SK-N-SH treated with all-trans-retinoic acid at 6 μM for 48 hours (cell line): ENCODE data around the gene PRCP.

ENCODE experiments used
- ATAC-seq: fragments of 200-7000 bp; cut with Tn5 transposase; 3 replicates; pipeline ENCODE4 v1.9.1; 2020; ENCODE audit warnings: mild to moderate bottlenecking, moderate library complexity
- ARNTL ChIP-seq: fragments of 450-650 bp; formaldehyde crosslinking; IDR thresholded peaks from 2 replicates; pipeline ENCODE4 v1.5.0; 2020; ENCODE audit warnings: low read depth, mild to moderate bottlenecking, moderate library complexity, borderline replicate concordance
- BACH2 ChIP-seq: fragments of 250-450 bp; sonication (Bioruptor Pico); IDR thresholded peaks from 2 replicates; pipeline ENCODE4 v1.9.0; 2021; ENCODE audit warnings: mild to moderate bottlenecking, borderline replicate concordance
- CREB5 ChIP-seq: fragments of 250-450 bp; sonication (Bioruptor Pico); IDR thresholded peaks from 2 replicates; pipeline ENCODE4 v1.5.1; 2020; ENCODE audit warnings: low read depth, mild to moderate bottlenecking, moderate library complexity
- CSDC2 ChIP-seq: fragments of 250-450 bp; sonication (Bioruptor Pico); IDR thresholded peaks from 2 replicates; pipeline ENCODE4 v1.5.0; 2020; ENCODE audit warnings: mild to moderate bottlenecking, moderate library complexity
- CSRNP3 ChIP-seq: fragments of 250-450 bp; sonication (Bioruptor Pico); IDR thresholded peaks from 2 replicates; pipeline ENCODE4 v1.5.1; 2021; ENCODE audit warnings: mild to moderate bottlenecking, moderate library complexity
- ESRRG ChIP-seq: fragments of 250-450 bp; sonication (Bioruptor Pico); IDR thresholded peaks from 2 replicates; pipeline ENCODE4 v1.6.1; 2021; ENCODE audit warnings: mild to moderate bottlenecking
- GLIS3 ChIP-seq: fragments of 250-450 bp; sonication (Bioruptor Pico); IDR thresholded peaks from 2 replicates; pipeline ENCODE4 v1.5.0; 2020; ENCODE audit warnings: mild to moderate bottlenecking, moderate library complexity
- ISL1 ChIP-seq: fragments of 250-450 bp; sonication (Bioruptor Pico); IDR thresholded peaks from 2 replicates; pipeline ENCODE4 v2.1.2; 2022; ENCODE audit warnings: mild to moderate bottlenecking, moderate library complexity
- OSR1 ChIP-seq: fragments of 250-450 bp; sonication (Bioruptor Pico); IDR thresholded peaks from 2 replicates; pipeline ENCODE4 v1.8.0; 2022; ENCODE audit warnings: moderate library complexity, mild to moderate bottlenecking, inconsistent platforms
- RARB ChIP-seq: fragments of 250-450 bp; sonication (Bioruptor Pico); IDR thresholded peaks from 2 replicates; pipeline ENCODE4 v1.8.0; 2021; ENCODE audit warnings: mild to moderate bottlenecking, moderate library complexity
- SNAI2 ChIP-seq: fragments of 250-450 bp; sonication (Bioruptor Pico); IDR thresholded peaks from 2 replicates; pipeline ENCODE4 v1.5.0; 2020; ENCODE audit warnings: mild to moderate bottlenecking, moderate library complexity
- TCF4 ChIP-seq: fragments of 250-450 bp; sonication (Bioruptor Pico); IDR thresholded peaks from 2 replicates; pipeline ENCODE4 v1.8.0; 2021; ENCODE audit warnings: mild to moderate bottlenecking, moderate library complexity, borderline replicate concordance
- TOX ChIP-seq: fragments of 250-450 bp; sonication (Bioruptor Pico); IDR thresholded peaks from 2 replicates; pipeline ENCODE4 v1.8.0; 2021; ENCODE audit warnings: mild to moderate bottlenecking, moderate library complexity, borderline replicate concordance
- ZC3H10 ChIP-seq: fragments of 250-450 bp; sonication (Bioruptor Pico); IDR thresholded peaks from 2 replicates; pipeline ENCODE4 v1.5.1; 2021; ENCODE audit warnings: mild to moderate bottlenecking, moderate library complexity
- ZFP3 ChIP-seq: fragments of 250-450 bp; sonication (Bioruptor Pico); IDR thresholded peaks from 2 replicates; pipeline ENCODE4 v1.5.0; 2020; ENCODE audit warnings: mild to moderate bottlenecking, moderate library complexity
- ZNF565 ChIP-seq: fragments of 450-650 bp; formaldehyde crosslinking; conservative IDR thresholded peaks from 2 replicates; pipeline ENCODE4 v1.5.0; 2020; ENCODE audit warnings: low read depth, mild to moderate bottlenecking, moderate library complexity
- ZNF70 ChIP-seq: fragments of 450-650 bp; formaldehyde crosslinking; IDR thresholded peaks from 2 replicates; pipeline ENCODE4 v1.5.0; 2020; ENCODE audit warnings: mild to moderate bottlenecking, moderate library complexity
- ZNF8 ChIP-seq: fragments of 450-650 bp; formaldehyde crosslinking; IDR thresholded peaks from 2 replicates; pipeline ENCODE4 v1.5.0; 2020; ENCODE audit warnings: mild to moderate bottlenecking, moderate library complexity
- TF ChIP-seq, protein P1 (sequence below): fragments of 250-450 bp; sonication (Bioruptor Pico); IDR thresholded peaks from 2 replicates; pipeline ENCODE4 v1.8.0; 2021; ENCODE audit warnings: low read depth, mild to moderate bottlenecking, moderate library complexity, borderline replicate concordance
- TF ChIP-seq, protein P2 (sequence below): fragments of 250-450 bp; sonication (Bioruptor Pico); IDR thresholded peaks from 2 replicates; pipeline ENCODE4 v1.5.0; 2020; ENCODE audit warnings: mild to moderate bottlenecking, moderate library complexity

Gene PRCP

GRCh38 chr11:82796998-82797961 lies 103.0 kb downstream of the PRCP start:
- no peak for ATAC-seq
- TF ChIP-seq RARB (CRISPR knock-in tag) (no peak), ESRRG (CRISPR knock-in tag) (no peak), SNAI2 (CRISPR knock-in tag) (no peak), CSRNP3 (CRISPR knock-in tag) (no peak), CREB5 (CRISPR knock-in tag) (no peak), ZNF565 (no peak), ZFP3 (no peak), ZC3H10 (no peak), CSDC2 (CRISPR knock-in tag) (no peak), TOX (no peak), OSR1 (CRISPR knock-in tag) (no peak), GLIS3 (CRISPR knock-in tag) (no peak), ZNF8 (CRISPR knock-in tag) (no peak), ISL1 (CRISPR knock-in tag) (no peak), ZNF70 (CRISPR knock-in tag) (no peak), TCF4 (no peak)
- TF ChIP-seq, protein P1, sequence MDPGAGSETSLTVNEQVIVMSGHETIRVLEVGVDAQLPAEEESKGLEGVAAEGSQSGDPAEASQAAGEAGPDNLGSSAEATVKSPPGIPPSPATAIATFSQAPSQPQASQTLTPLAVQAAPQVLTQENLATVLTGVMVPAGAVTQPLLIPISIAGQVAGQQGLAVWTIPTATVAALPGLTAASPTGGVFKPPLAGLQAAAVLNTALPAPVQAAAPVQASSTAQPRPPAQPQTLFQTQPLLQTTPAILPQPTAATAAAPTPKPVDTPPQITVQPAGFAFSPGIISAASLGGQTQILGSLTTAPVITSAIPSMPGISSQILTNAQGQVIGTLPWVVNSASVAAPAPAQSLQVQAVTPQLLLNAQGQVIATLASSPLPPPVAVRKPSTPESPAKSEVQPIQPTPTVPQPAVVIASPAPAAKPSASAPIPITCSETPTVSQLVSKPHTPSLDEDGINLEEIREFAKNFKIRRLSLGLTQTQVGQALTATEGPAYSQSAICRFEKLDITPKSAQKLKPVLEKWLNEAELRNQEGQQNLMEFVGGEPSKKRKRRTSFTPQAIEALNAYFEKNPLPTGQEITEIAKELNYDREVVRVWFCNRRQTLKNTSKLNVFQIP (CRISPR knock-in tag): no peak

DNA sequence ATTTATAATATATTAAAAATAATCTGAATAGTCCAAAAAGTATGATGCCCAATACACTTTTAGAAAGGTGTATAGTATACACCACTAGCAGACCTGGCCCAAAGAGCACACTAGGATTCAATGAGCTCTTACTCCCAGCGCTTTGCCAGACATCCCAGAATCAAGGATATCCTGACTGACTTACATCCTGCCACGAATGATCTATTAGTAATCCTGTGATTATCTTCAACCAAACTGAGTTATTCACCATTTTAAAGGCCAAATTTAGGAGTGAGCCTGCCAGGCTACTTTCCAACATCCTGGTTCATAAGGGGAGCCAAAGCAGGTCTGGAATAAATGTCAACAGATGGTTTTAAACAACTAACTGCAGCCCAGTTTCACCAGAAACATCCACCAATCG lies 105.7 kb downstream of the PRCP start:
- no peak for ATAC-seq
- TF ChIP-seq, protein P1 (CRISPR knock-in tag): no peak
- TF ChIP-seq ISL1 (CRISPR knock-in tag): no peak
- TF ChIP-seq, protein P2, sequence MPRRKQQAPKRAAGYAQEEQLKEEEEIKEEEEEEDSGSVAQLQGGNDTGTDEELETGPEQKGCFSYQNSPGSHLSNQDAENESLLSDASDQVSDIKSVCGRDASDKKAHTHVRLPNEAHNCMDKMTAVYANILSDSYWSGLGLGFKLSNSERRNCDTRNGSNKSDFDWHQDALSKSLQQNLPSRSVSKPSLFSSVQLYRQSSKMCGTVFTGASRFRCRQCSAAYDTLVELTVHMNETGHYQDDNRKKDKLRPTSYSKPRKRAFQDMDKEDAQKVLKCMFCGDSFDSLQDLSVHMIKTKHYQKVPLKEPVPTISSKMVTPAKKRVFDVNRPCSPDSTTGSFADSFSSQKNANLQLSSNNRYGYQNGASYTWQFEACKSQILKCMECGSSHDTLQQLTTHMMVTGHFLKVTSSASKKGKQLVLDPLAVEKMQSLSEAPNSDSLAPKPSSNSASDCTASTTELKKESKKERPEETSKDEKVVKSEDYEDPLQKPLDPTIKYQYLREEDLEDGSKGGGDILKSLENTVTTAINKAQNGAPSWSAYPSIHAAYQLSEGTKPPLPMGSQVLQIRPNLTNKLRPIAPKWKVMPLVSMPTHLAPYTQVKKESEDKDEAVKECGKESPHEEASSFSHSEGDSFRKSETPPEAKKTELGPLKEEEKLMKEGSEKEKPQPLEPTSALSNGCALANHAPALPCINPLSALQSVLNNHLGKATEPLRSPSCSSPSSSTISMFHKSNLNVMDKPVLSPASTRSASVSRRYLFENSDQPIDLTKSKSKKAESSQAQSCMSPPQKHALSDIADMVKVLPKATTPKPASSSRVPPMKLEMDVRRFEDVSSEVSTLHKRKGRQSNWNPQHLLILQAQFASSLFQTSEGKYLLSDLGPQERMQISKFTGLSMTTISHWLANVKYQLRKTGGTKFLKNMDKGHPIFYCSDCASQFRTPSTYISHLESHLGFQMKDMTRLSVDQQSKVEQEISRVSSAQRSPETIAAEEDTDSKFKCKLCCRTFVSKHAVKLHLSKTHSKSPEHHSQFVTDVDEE: no peak
- TF ChIP-seq ESRRG (CRISPR knock-in tag): no peak
- TF ChIP-seq TCF4: no peak
- TF ChIP-seq, all 23 proteins: peak for 0

DNA sequence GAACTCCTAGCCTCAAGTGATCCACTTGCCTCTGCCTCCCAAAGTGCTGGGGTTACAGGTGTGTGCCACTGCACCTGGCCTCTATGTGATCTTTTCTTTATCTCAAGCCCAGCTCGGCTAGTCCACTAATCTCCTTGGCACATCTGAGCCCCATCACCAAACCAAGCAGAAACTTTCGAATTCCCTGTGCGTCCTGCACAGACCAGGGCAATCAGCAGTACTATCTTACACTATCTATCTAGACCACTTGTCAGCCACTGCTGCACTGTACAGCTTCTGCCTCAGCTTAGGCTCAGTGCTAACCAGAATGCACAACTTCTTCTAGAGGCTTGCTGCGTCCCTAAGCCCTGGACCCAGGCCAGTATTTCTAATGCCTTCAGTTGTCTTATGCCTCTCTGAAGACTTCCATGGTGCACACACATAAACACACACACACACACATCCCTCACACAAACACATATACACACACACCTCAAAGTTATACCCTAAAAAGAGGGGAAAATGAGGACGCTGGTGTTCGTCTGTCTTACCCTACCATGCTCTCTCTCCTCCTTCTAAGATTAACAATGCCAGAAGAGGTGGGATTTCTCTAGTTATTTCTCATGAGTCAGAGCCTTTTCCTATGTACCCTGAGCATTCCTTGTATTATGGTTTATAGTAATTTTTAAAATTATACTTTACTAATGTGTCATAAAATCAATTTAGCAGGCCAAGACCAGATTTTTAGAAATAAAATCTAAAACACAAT lies 107.2 kb downstream of the PRCP start:
- no peak for ATAC-seq
- TF ChIP-seq ISL1 (CRISPR knock-in tag) (no peak), TCF4 (no peak), CSDC2 (CRISPR knock-in tag) (no peak), ZNF565 (no peak), RARB (CRISPR knock-in tag) (no peak), ESRRG (CRISPR knock-in tag) (no peak), ZNF70 (CRISPR knock-in tag) (no peak), ARNTL (CRISPR knock-in tag) (no peak), SNAI2 (CRISPR knock-in tag) (no peak), CREB5 (CRISPR knock-in tag) (no peak), ZC3H10 (no peak), BACH2 (no peak)
- TF ChIP-seq, protein P2: no peak
